ENCODE results near the gene CLEC16A. TPM values are rescaled to one million over a fixed set of nuclear protein-coding genes. Genes with fewer than 3 reads are reported as not detected.

Gene CLEC16A
- total RNA-seq, 1 donor from 2014 or later, result 15.8 TPM

DNA sequence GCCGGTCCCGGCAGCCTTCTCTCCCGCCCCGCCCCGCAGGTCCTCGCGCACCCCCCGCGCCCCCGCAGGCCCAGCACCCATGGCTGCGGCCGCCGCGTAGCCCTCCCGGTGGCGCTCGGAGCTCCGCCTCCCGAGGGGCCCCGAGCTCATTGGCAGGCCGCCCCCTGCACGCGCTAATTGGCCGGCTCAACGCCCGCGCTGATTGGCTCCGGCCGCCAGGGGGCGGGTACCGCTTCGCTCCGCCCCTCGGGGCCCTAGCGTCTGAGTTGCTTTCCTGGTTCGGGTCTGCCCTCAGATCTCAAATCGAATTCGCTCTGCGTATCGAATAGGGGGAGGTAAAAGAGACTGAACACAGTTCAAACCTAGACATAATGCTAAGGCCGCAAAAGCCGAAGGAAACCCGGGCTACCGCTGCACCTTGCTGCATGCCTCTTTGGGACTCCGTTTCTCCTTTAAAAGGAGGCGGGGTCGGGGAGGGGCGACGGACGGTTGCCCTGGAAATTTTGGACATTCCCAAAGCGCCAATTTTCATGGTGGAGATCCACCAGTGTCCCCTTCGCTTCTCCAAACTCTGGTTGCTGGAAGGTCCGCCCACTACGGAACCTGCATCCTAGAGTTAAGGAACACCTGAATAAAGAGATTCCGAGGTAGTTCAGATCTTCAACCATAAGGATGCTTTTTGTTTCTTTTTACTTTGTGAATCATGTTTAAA is 1.9 kb upstream of the CLEC16A start, which contains the start of gene DEXI:
DEXI (minus strand) TSS at position 117 of the 712 bp plus-strand sequence. CDS start 463 bp downstream, outside the sequence.
- TF ChIP-seq, protein P1, sequence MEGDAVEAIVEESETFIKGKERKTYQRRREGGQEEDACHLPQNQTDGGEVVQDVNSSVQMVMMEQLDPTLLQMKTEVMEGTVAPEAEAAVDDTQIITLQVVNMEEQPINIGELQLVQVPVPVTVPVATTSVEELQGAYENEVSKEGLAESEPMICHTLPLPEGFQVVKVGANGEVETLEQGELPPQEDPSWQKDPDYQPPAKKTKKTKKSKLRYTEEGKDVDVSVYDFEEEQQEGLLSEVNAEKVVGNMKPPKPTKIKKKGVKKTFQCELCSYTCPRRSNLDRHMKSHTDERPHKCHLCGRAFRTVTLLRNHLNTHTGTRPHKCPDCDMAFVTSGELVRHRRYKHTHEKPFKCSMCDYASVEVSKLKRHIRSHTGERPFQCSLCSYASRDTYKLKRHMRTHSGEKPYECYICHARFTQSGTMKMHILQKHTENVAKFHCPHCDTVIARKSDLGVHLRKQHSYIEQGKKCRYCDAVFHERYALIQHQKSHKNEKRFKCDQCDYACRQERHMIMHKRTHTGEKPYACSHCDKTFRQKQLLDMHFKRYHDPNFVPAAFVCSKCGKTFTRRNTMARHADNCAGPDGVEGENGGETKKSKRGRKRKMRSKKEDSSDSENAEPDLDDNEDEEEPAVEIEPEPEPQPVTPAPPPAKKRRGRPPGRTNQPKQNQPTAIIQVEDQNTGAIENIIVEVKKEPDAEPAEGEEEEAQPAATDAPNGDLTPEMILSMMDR (IDR thresholded peaks at IDR 0.05; ENCODE audit: insufficient read depth, low read length, severe bottlenecking), result no peak
- no peak for FAIRE-seq
- Histone ChIP-seq H3K4me3 (ENCODE audit: low read depth, low read length) (peak within 1 kb of the TSS; percentile 58), H3K27me3 (ENCODE audit: control insufficient read depth, insufficient read depth, low read length) (no peaks in the 10 kb centered on the region), H3K36me3 (ENCODE audit: control insufficient read depth, insufficient read depth, low read length) (no peaks in the 10 kb centered on the region)
- peak; percentile 73 for DNase-seq (ENCODE audit: low read depth)

DNA sequence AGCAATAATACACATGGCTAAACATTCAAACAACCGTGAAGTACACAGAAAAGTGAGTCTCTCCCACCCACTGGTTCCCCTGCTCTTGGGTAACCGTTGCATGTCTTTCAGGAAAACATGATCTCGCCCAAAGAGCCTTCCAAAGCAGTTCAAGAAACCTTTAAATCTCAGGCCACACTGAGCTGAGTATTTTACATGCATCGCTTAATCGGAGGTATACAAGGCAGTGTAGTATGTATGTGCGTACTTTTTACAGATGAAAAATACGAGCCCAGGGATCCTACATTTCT is 1.4 kb upstream of the CLEC16A start:
- no peak overlapping the region for H3K4me3 ChIP-seq (ENCODE audit: low read depth, low read length)
- no peak for DNase-seq (ENCODE audit: low read depth)
- FAIRE-seq, result no peak

DNA sequence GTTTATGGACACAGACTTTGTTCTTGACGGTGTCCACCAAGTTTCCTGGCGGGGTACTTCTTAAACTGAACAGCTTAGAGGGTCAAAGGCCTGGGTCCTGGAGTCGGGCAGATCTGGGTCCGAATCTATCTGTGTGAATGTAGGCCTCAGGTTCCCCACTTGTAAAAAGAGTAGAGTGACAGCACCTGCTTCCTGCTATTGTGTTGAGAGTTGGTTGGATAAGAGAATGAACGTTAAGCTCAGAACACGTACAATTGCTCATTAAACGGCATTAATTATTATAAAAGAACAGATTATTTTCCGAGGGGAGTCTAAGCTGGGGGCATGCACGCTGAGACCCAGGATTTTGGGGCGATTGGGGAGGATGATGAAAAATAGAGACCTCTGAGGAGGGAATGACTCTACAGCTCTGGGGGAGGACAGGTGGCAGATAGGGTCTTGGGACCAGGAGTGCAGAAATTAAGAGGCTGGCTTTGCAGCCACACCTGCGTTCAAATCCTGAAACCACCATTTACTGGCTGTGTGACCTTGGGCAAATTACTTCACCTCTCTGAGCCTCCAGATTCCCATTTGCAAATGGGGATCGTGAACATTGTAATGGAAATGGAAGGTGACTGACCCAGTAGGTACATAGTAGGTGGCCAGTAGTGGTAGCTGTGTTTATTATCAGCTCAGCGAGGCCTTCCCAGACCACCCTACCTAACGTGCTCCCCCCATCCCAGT is 862 bp downstream of the CLEC16A start:
- no peaks in the 10 kb centered on the region for H3K36me3 ChIP-seq (ENCODE audit: control insufficient read depth, insufficient read depth, low read length)
- peak overlapping the region; percentile 86 for H3K4me3 ChIP-seq (ENCODE audit: low read depth, low read length)
- TF ChIP-seq, protein P1 (IDR thresholded peaks at IDR 0.05; ENCODE audit: insufficient read depth, low read length, severe bottlenecking), result no peak
- FAIRE-seq (no peak), DNase-seq (ENCODE audit: low read depth) (no peak)
- H3K27me3 ChIP-seq (ENCODE audit: control insufficient read depth, insufficient read depth, low read length), result no peaks in the 10 kb centered on the region

More for the DNA sequence above, 1.4 kb upstream of the CLEC16A start:
- Histone ChIP-seq H3K36me3 (ENCODE audit: control insufficient read depth, insufficient read depth, low read length) (no peaks in the 10 kb centered on the region), H3K27me3 (ENCODE audit: control insufficient read depth, insufficient read depth, low read length) (no peaks in the 10 kb centered on the region)
- TF ChIP-seq, protein P1 (IDR thresholded peaks at IDR 0.05; ENCODE audit: insufficient read depth, low read length, severe bottlenecking), result no peak

DNA sequence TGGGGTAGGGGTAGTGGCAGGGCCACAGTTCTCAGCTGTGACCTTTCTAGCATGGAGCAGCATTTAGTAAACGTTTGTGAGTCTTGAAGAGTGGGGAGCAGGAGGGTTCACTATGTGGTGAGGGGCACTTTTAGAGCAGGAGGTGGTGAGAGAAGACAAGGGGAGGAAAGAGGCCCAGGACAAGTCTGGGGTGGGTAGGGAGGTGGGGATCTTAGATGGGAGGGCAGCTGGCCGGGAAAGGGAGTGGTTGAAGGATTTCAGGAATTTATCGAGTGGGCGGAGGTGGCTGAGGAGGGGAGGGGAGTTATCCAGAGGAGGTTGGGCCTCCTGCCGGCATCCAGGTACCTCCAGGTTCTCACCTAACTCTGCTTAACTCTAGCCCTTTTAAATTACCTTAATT is 1.9 kb downstream of the CLEC16A start:
- no peak for FAIRE-seq
- Histone ChIP-seq H3K36me3 (ENCODE audit: control insufficient read depth, insufficient read depth, low read length) (no peaks in the 10 kb centered on the region), H3K27me3 (ENCODE audit: control insufficient read depth, insufficient read depth, low read length) (no peaks in the 10 kb centered on the region), H3K4me3 (ENCODE audit: low read depth, low read length) (no peak overlapping the region)
- DNase-seq (ENCODE audit: low read depth), result peak; percentile 53
- TF ChIP-seq, protein P1 (IDR thresholded peaks at IDR 0.05; ENCODE audit: insufficient read depth, low read length, severe bottlenecking), result no peak

DNA sequence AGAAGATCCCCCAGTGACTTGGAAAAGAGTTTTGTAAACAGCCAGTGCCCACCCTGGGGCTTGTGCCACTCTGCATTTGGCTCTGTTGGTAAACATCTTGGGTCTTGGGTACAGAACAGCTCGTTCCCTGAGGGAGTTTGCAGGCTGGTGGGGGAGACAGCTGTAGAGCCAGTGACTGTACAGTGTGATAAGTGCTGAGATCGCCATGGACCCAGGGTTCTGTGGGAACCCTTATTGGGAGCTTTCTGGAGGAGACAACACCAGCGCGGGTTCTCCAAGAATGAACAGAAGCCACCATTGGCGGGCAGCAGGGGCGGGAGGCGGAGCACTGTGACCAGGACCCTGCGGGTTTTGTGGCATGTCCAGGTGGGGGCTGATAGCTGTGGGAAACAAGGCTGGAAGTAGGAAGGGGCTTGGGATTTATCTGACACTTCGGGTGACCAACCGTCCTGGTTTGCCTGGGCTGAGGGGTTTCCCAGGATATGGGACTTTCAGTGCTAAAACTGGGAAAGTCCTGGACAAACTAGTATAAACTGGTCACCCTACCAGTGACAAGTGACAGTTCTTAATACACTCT is 2.9 kb downstream of the CLEC16A start:
- FAIRE-seq, result no peak
- TF ChIP-seq, protein P1 (IDR thresholded peaks at IDR 0.05; ENCODE audit: insufficient read depth, low read length, severe bottlenecking), result no peak
- Histone ChIP-seq H3K36me3 (ENCODE audit: control insufficient read depth, insufficient read depth, low read length) (no peaks in the 10 kb centered on the region), H3K4me3 (ENCODE audit: low read depth, low read length) (no peak overlapping the region), H3K27me3 (ENCODE audit: control insufficient read depth, insufficient read depth, low read length) (no peaks in the 10 kb centered on the region)
- DNase-seq (ENCODE audit: low read depth), result no peak

Data from bronchial epithelial cell (primary cell).